Erythroblast (primary cell): Measurements from ENCODE around the gene QPRT.

Experiments used
- GATA1 ChIP-seq: IDR thresholded peaks from 2 replicates; pipeline ENCODE4 v1.6.1; 2011; ENCODE audit warnings: low read depth, mild to moderate bottlenecking, control low read depth, low read length, moderate library complexity
- POLR2A ChIP-seq: IDR thresholded peaks from 2 replicates; pipeline ENCODE4 v1.6.1; 2011; ENCODE audit warnings: mild to moderate bottlenecking, low read length

- TF ChIP-seq POLR2A (no peak), GATA1 (no peak)
Measured at GRCh38 chr16:29717113-29717512, 38.1 kb downstream of the QPRT start.
